GM23338 (cell line): ENCODE measurements around the gene MED9. TPM values are rescaled to one million over a fixed set of nuclear protein-coding genes. Genes with fewer than 3 reads are reported as not detected.

Experiments used
- ATAC-seq: fragments of 200-7000 bp; cut with Tn5 transposase; 3 replicates; pipeline ENCODE4 v1.9.1; 2020
- DNase-seq: peaks from one replicate; pipeline ENCODE4 v3.0.0-alpha.2; 2015; ENCODE audit warnings: low spot score
- H2AFZ ChIP-seq: fragments of 200-600 bp; sonication (generic); 2 replicates; pipeline ENCODE4 v1.8.0; 2016; ENCODE audit warnings: antibody characterized with exemption, mild to moderate bottlenecking, moderate library complexity
- H3F3A ChIP-seq: fragments of 200-600 bp; sonication (generic); replicated peaks from 2 replicates; pipeline ENCODE4 v1.8.0; 2017; ENCODE audit warnings: antibody characterized with exemption, mixed run types, low read depth
- H3K27ac ChIP-seq: fragments of 200-600 bp; sonication (generic); 2 replicates; pipeline ENCODE4 v1.6.1; 2016; ENCODE audit warnings: low read depth
- H3K27me3 ChIP-seq: fragments of 200-600 bp; sonication (generic); 2 replicates; pipeline ENCODE4 v1.8.0; 2016; ENCODE audit warnings: mild to moderate bottlenecking, mixed run types, moderate library complexity; ENCODE audit not compliant: insufficient read depth
- H3K36me3 ChIP-seq: fragments of 200-600 bp; sonication (generic); 2 replicates; pipeline ENCODE4 v1.8.0; 2016; ENCODE audit warnings: mild to moderate bottlenecking; ENCODE audit not compliant: insufficient read depth
- H3K4me1 ChIP-seq: fragments of 200-600 bp; sonication (generic); 2 replicates; pipeline ENCODE4 v1.8.0; 2016; ENCODE audit warnings: mild to moderate bottlenecking, moderate library complexity; ENCODE audit not compliant: insufficient read depth
- H3K4me2 ChIP-seq: fragments of 200-600 bp; sonication (generic); 2 replicates; pipeline ENCODE4 v1.7.1; 2017; ENCODE audit warnings: mixed run types
- H3K4me3 ChIP-seq: fragments of 200-600 bp; sonication (generic); 2 replicates; pipeline ENCODE4 v1.6.1; 2016; ENCODE audit warnings: mixed run types
- H3K79me2 ChIP-seq: fragments of 200-600 bp; sonication (generic); replicated peaks from 2 replicates; pipeline ENCODE4 v1.8.0; 2017; ENCODE audit warnings: mild to moderate bottlenecking; ENCODE audit not compliant: insufficient read depth
- H3K9me2 ChIP-seq: fragments of 200-600 bp; sonication (generic); 2 replicates; pipeline ENCODE4 v1.8.0; 2017; ENCODE audit not compliant: insufficient read depth
- H4K20me1 ChIP-seq: fragments of 200-600 bp; sonication (generic); replicated peaks from 2 replicates; pipeline ENCODE4 v1.8.0; 2017; ENCODE audit warnings: mild to moderate bottlenecking; ENCODE audit not compliant: insufficient read depth
- H3K27ac Mint-ChIP-seq: 2 replicates; pipeline ENCODE4 v1.8.0; 2020; ENCODE audit warnings: inconsistent platforms, mild to moderate bottlenecking, moderate library complexity, mixed read lengths
- H3K27me3 Mint-ChIP-seq: 3 replicates; pipeline ENCODE4 v1.8.0; 2022; ENCODE audit warnings: low read depth, mild to moderate bottlenecking, moderate library complexity, mixed read lengths, inconsistent platforms; ENCODE audit not compliant: insufficient read depth, poor library complexity
- H3K36me3 Mint-ChIP-seq: 3 replicates; pipeline ENCODE4 v1.8.0; 2021; ENCODE audit warnings: low read depth, mild to moderate bottlenecking, inconsistent platforms, moderate library complexity, mixed read lengths
- H3K4me1 Mint-ChIP-seq: 3 replicates; pipeline ENCODE4 v1.8.0; 2020; ENCODE audit warnings: mild to moderate bottlenecking, inconsistent platforms, mixed read lengths
- H3K4me3 Mint-ChIP-seq: 3 replicates; pipeline ENCODE4 v1.8.0; 2021; ENCODE audit warnings: moderate library complexity, mild to moderate bottlenecking, inconsistent platforms, mixed read lengths
- H3K9me3 Mint-ChIP-seq: 3 replicates; pipeline ENCODE4 v1.8.0; 2020; ENCODE audit warnings: moderate library complexity, mild to moderate bottlenecking, inconsistent platforms, mixed read lengths
- CREB1 ChIP-seq: fragments of 250-450 bp; sonication (Bioruptor Pico); IDR thresholded peaks from 2 replicates; pipeline ENCODE4 v1.5.0; 2020; ENCODE audit warnings: low read depth, mild to moderate bottlenecking, moderate library complexity
- ETS1 ChIP-seq: IDR thresholded peaks from 2 replicates; pipeline ENCODE4 v1.6.1; 2016; ENCODE audit warnings: antibody characterized with exemption
- EZH2 ChIP-seq: fragments of 200-600 bp; sonication (generic); IDR thresholded peaks from one replicate; pipeline ENCODE4 v1.8.0; 2017; ENCODE audit warnings: antibody characterized with exemption, mild to moderate bottlenecking, low read depth; ENCODE audit not compliant: unreplicated experiment
- EZH2phosphoT487 ChIP-seq: fragments of 200-600 bp; sonication (generic); IDR thresholded peaks from one replicate; pipeline ENCODE4 v1.8.1; 2018; ENCODE audit warnings: antibody characterized with exemption; ENCODE audit not compliant: unreplicated experiment
- JUNB ChIP-seq: IDR thresholded peaks from one replicate; pipeline ENCODE4 v1.6.1; 2016; ENCODE audit warnings: antibody characterized with exemption; ENCODE audit not compliant: unreplicated experiment
- NANOG ChIP-seq: IDR thresholded peaks from 2 replicates; pipeline ENCODE4 v1.6.1; 2016; ENCODE audit warnings: antibody characterized with exemption, borderline replicate concordance
- POLR2AphosphoS5 ChIP-seq: IDR thresholded peaks from 2 replicates; pipeline ENCODE4 v1.6.1; 2016; ENCODE audit warnings: antibody characterized with exemption, low read depth
- REST ChIP-seq: IDR thresholded peaks from one replicate; pipeline ENCODE4 v1.6.1; 2018; ENCODE audit warnings: antibody characterized with exemption; ENCODE audit not compliant: unreplicated experiment
- STAT1 ChIP-seq: IDR thresholded peaks from one replicate; pipeline ENCODE4 v1.6.1; 2016; ENCODE audit warnings: antibody characterized with exemption; ENCODE audit not compliant: unreplicated experiment
- ZNF114 ChIP-seq: fragments of 250-450 bp; sonication (Bioruptor Pico); IDR thresholded peaks from 2 replicates; pipeline ENCODE4 v1.5.0; 2020; ENCODE audit warnings: mild to moderate bottlenecking, moderate library complexity
- ZNF331 ChIP-seq: fragments of 250-450 bp; sonication (Bioruptor Pico); IDR thresholded peaks from 2 replicates; pipeline ENCODE4 v1.5.0; 2020; ENCODE audit warnings: low read depth, mild to moderate bottlenecking, moderate library complexity
- polyA plus RNA-seq: library from polyadenylated mRNA; unstranded; fragments of >200 nt; fragmentation: Nextera tagmentation; extraction: Ambion mirVana; gene quantifications from 2 replicates; pipeline ENCODE4 v1.2.1, GENCODE V29; 2016
- total RNA-seq: library from RNA; depleted of rRNA; stranded (reverse); fragments of >200 nt; shearing (Covaris generic); gene quantifications from 2 replicates; pipeline ENCODE4 v1.2.3, GENCODE V29; 2014

Gene MED9
- total and polyA plus RNA-seq, 2 experiments from 2014 or later = 17.3 to 19.9 TPM

GRCh38 chr17:17525956-17526355 lies 49.2 kb downstream of the MED9 start:
- Mint-ChIP-seq H3K27ac (no peak overlapping the region), H3K27me3 (peaks cover 22% of the 10 kb centered on the region), H3K9me3 (peaks cover 6% of the 10 kb centered on the region; the same call in 2 of the 3 replicates), H3K4me3 (no peak overlapping the region), H3K4me1 (peaks cover 28% of the 10 kb centered on the region), H3K36me3 (no peaks in the 10 kb centered on the region; the same call in 2 of the 3 replicates)
- H3K27ac ChIP-seq = no peak overlapping the region
- no peak for TF ChIP-seq ZNF331 (CRISPR knock-in tag)
- no peak for TF ChIP-seq ZNF114 (CRISPR knock-in tag)
- no peak for TF ChIP-seq POLR2AphosphoS5
- no peak for TF ChIP-seq REST
- TF ChIP-seq CREB1 (CRISPR knock-in tag) = no peak
- no peak for TF ChIP-seq STAT1
- no peak for TF ChIP-seq EZH2
- TF ChIP-seq ETS1 = no peak
- H3F3A ChIP-seq = no peaks in the 10 kb centered on the region
- no peaks in the 10 kb centered on the region for H3K9me2 ChIP-seq
- ATAC-seq (no peak), DNase-seq (no peak)
- H3K27me3 ChIP-seq = no peaks in the 10 kb centered on the region
- H3K79me2 ChIP-seq = no peaks in the 10 kb centered on the region
- no peak overlapping the region for H3K4me2 ChIP-seq
- no peaks in the 10 kb centered on the region for H4K20me1 ChIP-seq
- no peak overlapping the region for H2AFZ ChIP-seq
- no peaks in the 10 kb centered on the region for H3K36me3 ChIP-seq
- no peak overlapping the region for H3K4me3 ChIP-seq
- H3K4me1 ChIP-seq = peaks cover 8% of the 10 kb centered on the region

GRCh38 chr17:17526369-17526768 lies 49.6 kb downstream of the MED9 start:
- DNase-seq (no peak), ATAC-seq (no peak)
- Mint-ChIP-seq H3K4me3 (no peak overlapping the region), H3K9me3 (peaks cover 6% of the 10 kb centered on the region; the same call in 2 of the 3 replicates), H3K36me3 (no peaks in the 10 kb centered on the region; the same call in 2 of the 3 replicates), H3K27ac (0 out of 2 replicates have a peak overlapping the region, but pooled peaks have one; percentile 31), H3K27me3 (peaks cover 19% of the 10 kb centered on the region), H3K4me1 (peaks cover 28% of the 10 kb centered on the region)
- Histone ChIP-seq H3K9me2 (no peaks in the 10 kb centered on the region), H3K4me3 (no peak overlapping the region), H3K36me3 (no peaks in the 10 kb centered on the region), H3K79me2 (no peaks in the 10 kb centered on the region), H3K27me3 (no peaks in the 10 kb centered on the region), H3K4me1 (peaks cover 8% of the 10 kb centered on the region), H4K20me1 (no peaks in the 10 kb centered on the region), H3K4me2 (no peak overlapping the region), H2AFZ (no peak overlapping the region), H3F3A (no peaks in the 10 kb centered on the region), H3K27ac (no peak overlapping the region)
- TF ChIP-seq CREB1 (CRISPR knock-in tag) = no peak
- no peak for TF ChIP-seq REST
- no peak for TF ChIP-seq POLR2AphosphoS5
- no peak for TF ChIP-seq NANOG
- no peak for TF ChIP-seq JUNB
- no peak for TF ChIP-seq ZNF114 (CRISPR knock-in tag)
- TF ChIP-seq EZH2phosphoT487 = no peak
- no peak for TF ChIP-seq EZH2
- no peak for TF ChIP-seq STAT1
- TF ChIP-seq ETS1 = no peak
- TF ChIP-seq ZNF331 (CRISPR knock-in tag) = no peak
